IMR-90 (cell line): ENCODE measurements around the gene DSCAML1.

Experiments
- POLR2A ChIP-seq: IDR thresholded peaks from 2 replicates; pipeline ENCODE4 v1.6.1; 2012; ENCODE audit warnings: mild to moderate bottlenecking, low read depth, low read length
- RAD21 ChIP-seq: IDR thresholded peaks from 2 replicates; pipeline ENCODE4 v1.6.1; 2012; ENCODE audit warnings: low read length, improper control_type of control experiment
- TF ChIP-seq, protein P1 (sequence below): conservative IDR thresholded peaks from 2 replicates; pipeline ENCODE4 v1.5.1; 2012; ENCODE audit warnings: mild to moderate bottlenecking, low read depth, low read length, improper control_type of control experiment

DNA sequence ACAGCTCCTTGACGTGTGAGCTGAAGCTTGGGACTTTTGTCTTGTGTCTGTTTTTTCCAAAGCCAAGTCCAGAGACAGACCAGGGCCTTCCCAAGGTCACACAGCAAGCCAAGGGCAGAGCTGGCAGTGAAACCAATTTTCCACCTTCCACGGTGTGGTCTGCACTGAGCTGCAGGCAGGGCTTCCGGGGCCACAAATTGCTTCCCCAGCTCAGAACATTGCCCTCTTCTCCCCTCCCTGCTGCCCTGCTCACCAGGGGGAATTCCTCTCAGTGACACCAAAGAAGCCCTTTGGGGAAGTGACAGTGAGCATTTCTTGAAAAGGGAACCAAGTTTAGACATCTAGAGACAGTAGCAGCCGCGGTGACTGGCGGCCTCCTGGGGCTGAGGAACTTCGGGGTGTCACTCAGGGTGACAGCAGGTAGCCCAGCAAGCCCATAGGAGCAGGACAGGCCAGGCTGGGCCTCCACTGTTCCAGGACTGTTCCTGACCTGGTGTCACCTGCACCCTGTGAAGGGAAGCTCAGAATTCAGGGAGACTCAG is 18.3 kb upstream of the DSCAML1 start:
- TF ChIP-seq POLR2A, result no peak
- TF ChIP-seq, protein P1, sequence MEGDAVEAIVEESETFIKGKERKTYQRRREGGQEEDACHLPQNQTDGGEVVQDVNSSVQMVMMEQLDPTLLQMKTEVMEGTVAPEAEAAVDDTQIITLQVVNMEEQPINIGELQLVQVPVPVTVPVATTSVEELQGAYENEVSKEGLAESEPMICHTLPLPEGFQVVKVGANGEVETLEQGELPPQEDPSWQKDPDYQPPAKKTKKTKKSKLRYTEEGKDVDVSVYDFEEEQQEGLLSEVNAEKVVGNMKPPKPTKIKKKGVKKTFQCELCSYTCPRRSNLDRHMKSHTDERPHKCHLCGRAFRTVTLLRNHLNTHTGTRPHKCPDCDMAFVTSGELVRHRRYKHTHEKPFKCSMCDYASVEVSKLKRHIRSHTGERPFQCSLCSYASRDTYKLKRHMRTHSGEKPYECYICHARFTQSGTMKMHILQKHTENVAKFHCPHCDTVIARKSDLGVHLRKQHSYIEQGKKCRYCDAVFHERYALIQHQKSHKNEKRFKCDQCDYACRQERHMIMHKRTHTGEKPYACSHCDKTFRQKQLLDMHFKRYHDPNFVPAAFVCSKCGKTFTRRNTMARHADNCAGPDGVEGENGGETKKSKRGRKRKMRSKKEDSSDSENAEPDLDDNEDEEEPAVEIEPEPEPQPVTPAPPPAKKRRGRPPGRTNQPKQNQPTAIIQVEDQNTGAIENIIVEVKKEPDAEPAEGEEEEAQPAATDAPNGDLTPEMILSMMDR, result no peak
- no peak for TF ChIP-seq RAD21
